ENCODE data around the gene UGT1A3. TPM values are rescaled to one million over a fixed set of nuclear protein-coding genes. Genes with fewer than 3 reads are reported as not detected.

The UGT1A3 gene
- total and polyA plus RNA-seq, 8 donors = not detected

DNA sequence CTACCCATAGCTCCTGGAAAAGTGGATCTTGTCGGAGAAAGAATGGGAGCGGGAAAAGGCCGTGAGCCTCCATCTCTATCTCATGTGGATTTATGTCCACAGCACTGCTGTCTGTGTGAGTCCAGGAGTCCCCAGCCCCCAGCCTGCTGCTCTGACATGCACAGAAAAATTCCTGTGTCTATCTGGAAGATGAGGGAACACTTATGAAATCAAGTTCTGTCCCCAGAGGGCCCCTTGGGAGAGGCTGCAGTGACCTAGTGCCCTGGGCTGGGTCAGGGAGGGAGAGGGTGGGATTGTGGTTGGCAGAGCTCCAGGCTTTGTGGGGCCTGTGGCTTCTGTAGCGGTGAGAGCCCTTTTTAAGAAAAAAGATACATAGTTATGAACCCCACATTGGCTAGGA lies 87.9 kb downstream of the UGT1A3 start:
- no peak overlapping the region for H3K27ac ChIP-seq
- no peaks in the 10 kb centered on the region for H3K4me1 ChIP-seq
- intact Hi-C loops (cut with DNase I) = no loop called here
- H3K27me3 ChIP-seq = no peaks in the 10 kb centered on the region
- TF ChIP-seq CTCF (IDR thresholded peaks at IDR 0.05) = no peak
- FAIRE-seq (no peak), DNase-seq (peak in 3 of 6 donors; percentile 3 to 19 (median 11)), ATAC-seq (no peak)
- no peaks in the 10 kb centered on the region for H3K9me3 ChIP-seq
- no peak overlapping the region for H3K4me3 ChIP-seq
- whole genome bisulfite sequencing, 2 donors = 84 to 86% methylated on average over 4 of the region's 4 CpGs
- H3K36me3 ChIP-seq = no peaks in the 10 kb centered on the region

- H3K4me3 ChIP-seq = no peak overlapping the region
- intact Hi-C loops (cut with DNase I) = no loop called here
- DNase-seq (peak in 3 of 6 donors; percentile 4 to 17 (median 8)), ATAC-seq (no peak), FAIRE-seq (no peak)
- H3K27ac ChIP-seq = no peak overlapping the region
- H3K9me3 ChIP-seq = no peaks in the 10 kb centered on the region
- WGBS, 2 donors = 75 to 83% methylated on average over 3 of the region's 3 CpGs
- no peaks in the 10 kb centered on the region for H3K4me1 ChIP-seq
- H3K36me3 ChIP-seq = no peaks in the 10 kb centered on the region
- H3K27me3 ChIP-seq = no peaks in the 10 kb centered on the region
- no peak for TF ChIP-seq CTCF (IDR thresholded peaks at IDR 0.05)
Observed at GRCh38 chr2:233817361-233817911, 88.6 kb downstream of the UGT1A3 start.

GRCh38 chr2:233817995-233818638 lies 89.3 kb downstream of the UGT1A3 start:
- DNase-seq (peak in 3 of 6 donors; percentile 10 to 34 (median 21)), ATAC-seq (no peak), FAIRE-seq (no peak)
- H3K4me3 ChIP-seq = no peak overlapping the region
- no peaks in the 10 kb centered on the region for H3K27me3 ChIP-seq
- 80 to 87% methylated on average over 11 of the region's 11 CpGs for WGBS, 2 donors
- TF ChIP-seq CTCF (IDR thresholded peaks at IDR 0.05) = no peak
- intact Hi-C loops (cut with DNase I) = no loop called here
- no peaks in the 10 kb centered on the region for H3K4me1 ChIP-seq
- H3K27ac ChIP-seq = no peak overlapping the region
- no peaks in the 10 kb centered on the region for H3K36me3 ChIP-seq
- H3K9me3 ChIP-seq = no peaks in the 10 kb centered on the region

- Histone ChIP-seq H3K27ac (no peak overlapping the region), H3K4me1 (no peaks in the 10 kb centered on the region), H3K4me3 (no peak overlapping the region), H3K9me3 (no peaks in the 10 kb centered on the region), H3K27me3 (no peaks in the 10 kb centered on the region), H3K36me3 (no peaks in the 10 kb centered on the region)
- ATAC-seq (no peak), DNase-seq (peak in 3 of 6 donors; percentile 4 to 29 (median 28)), FAIRE-seq (no peak)
- intact Hi-C loops (cut with DNase I) = no loop called here
- no peak for TF ChIP-seq CTCF (IDR thresholded peaks at IDR 0.05)
- 69% methylated on average over 17 of the region's 17 CpGs for WGBS, 2 donors
Observed at GRCh38 chr2:233818639-233819621, 90.1 kb downstream of the UGT1A3 start.

All from pancreas (tissue), 10 donors.